ENCODE data around the gene REX1BD.

- TF ChIP-seq POLR2A (IDR thresholded peaks at IDR 0.05; ENCODE audit: low read depth, low read length) = no peak
- TF ChIP-seq CTCF (IDR thresholded peaks at IDR 0.05; ENCODE audit: extremely low read depth in 1 of 2, insufficient read depth in 1 of 2, low read depth in 1 of 2, low read length in 2 of 2) = no peak
- TF ChIP-seq EZH2 (IDR thresholded peaks at IDR 0.05; ENCODE audit: borderline replicate concordance, low read depth, low read length, severe bottlenecking) = peak; percentile 16
- no peak for TF ChIP-seq MYC (IDR thresholded peaks at IDR 0.05; ENCODE audit: low read depth, low read length)
- TF ChIP-seq POLR2AphosphoS5 (IDR thresholded peaks at IDR 0.05; ENCODE audit: insufficient read depth, low read depth, low read length) = no peak
Measured at GRCh38 chr19:18610556-18611326, 22.1 kb downstream of the REX1BD start.
